A549 (cell line): ENCODE results near the gene ZNF583. TPM values are rescaled to one million over a fixed set of nuclear protein-coding genes. Genes with fewer than 3 reads are reported as not detected.
A peak's percentile ranks its signal among the peaks of the same experiment; 100 is the strongest.

Experiments used
- ATAC-seq, 2 experiments: fragments of 200-7000 bp in 1 of 2; fragments of >200 bp in 1 of 2; cut with Nextera tagmentation in 1 of 2; cut with Tn5 transposase in 1 of 2; 3 replicates each; pipeline versions ENCODE4 v1.8.0 to v1.9.1; 2018 to 2020; ENCODE audit warnings: mild to moderate bottlenecking in 1 of 2, moderate library complexity in 1 of 2
- CTCF ChIA-PET: fragments of 300-600 bp; sonication (Branson Sonifier 250); formaldehyde crosslinking; extraction: SDS; loops from one replicate; lab custom pipeline; 2021; ENCODE audit warnings: antibody characterized with exemption, inconsistent platforms; lab: Yijun Ruan, JAX
- POLR2A ChIA-PET: fragments of 350-600 bp; formaldehyde crosslinking; extraction: SDS; loops from one replicate; lab custom pipeline; 2021; ENCODE audit warnings: antibody characterized with exemption, inconsistent platforms; lab: Yijun Ruan, JAX
- DNase-seq, 2 experiments: peaks; one replicate each; pipeline versions ENCODE4 v3.0.0 to v3.0.0-alpha.2; 2011 to 2016; ENCODE audit warnings: low read depth in 1 of 2, low spot score in 1 of 2
- FAIRE-seq: peaks from 2 replicates; lab custom pipeline; 2011; peaks lifted over from hg19 to GRCh38; lab: Jason Lieb, UNC
- H3K27ac ChIP-seq, 2 experiments: fragments of >200 bp; sonication (Bioruptor Twin); formaldehyde crosslinking; 3 replicates each; pipeline ENCODE4 v1.5.1; 2016 to 2017
- H3K4me1 ChIP-seq: fragments of >200 bp; sonication (Bioruptor Twin); formaldehyde crosslinking; 3 replicates; pipeline ENCODE4 v1.6.1; 2016
- H3K4me2 ChIP-seq: fragments of >200 bp; sonication (Bioruptor Twin); formaldehyde crosslinking; 3 replicates; pipeline ENCODE4 v1.6.1; 2016
- H3K4me3 ChIP-seq: fragments of >200 bp; sonication (Bioruptor Twin); formaldehyde crosslinking; 3 replicates; pipeline ENCODE4 v1.5.1; 2016
- H3K9me3 ChIP-seq: fragments of >200 bp; sonication (Bioruptor Twin); formaldehyde crosslinking; 3 replicates; pipeline ENCODE4 v1.6.1; 2016
- BHLHE40 ChIP-seq: IDR thresholded peaks from 2 replicates; pipeline ENCODE4 v1.6.1; 2012; ENCODE audit warnings: low read depth, low read length, inconsistent platforms
- CBX2 ChIP-seq: fragments of 200-600 bp; sonication (generic); IDR thresholded peaks from 2 replicates; pipeline ENCODE4 v1.6.1; 2016; ENCODE audit warnings: low read depth, mild to moderate bottlenecking, borderline replicate concordance
- CEBPB ChIP-seq, 2 experiments: fragments of >200 bp in 1 of 2; sonication (Bioruptor Twin) in 1 of 2; formaldehyde crosslinking in 1 of 2; IDR thresholded peaks; 2 replicates each; pipeline ENCODE4 v1.6.1; 2012 to 2016
- CTCF ChIP-seq: fragments of >200 bp; sonication (Bioruptor Twin); formaldehyde crosslinking; IDR thresholded peaks from 3 replicates; pipeline ENCODE4 v1.5.1; 2016
- EHMT2 ChIP-seq: fragments of 200-600 bp; sonication (generic); IDR thresholded peaks from 2 replicates; pipeline ENCODE4 v1.6.1; 2016; ENCODE audit warnings: antibody characterized with exemption, low read depth, mild to moderate bottlenecking, moderate library complexity
- ESRRA ChIP-seq: fragments of 150-350 bp; IDR thresholded peaks from 2 replicates; pipeline ENCODE4 v1.6.1; 2014; ENCODE audit warnings: mild to moderate bottlenecking, low read length, borderline replicate concordance
- HES2 ChIP-seq: fragments of >200 bp; sonication (Bioruptor Twin); formaldehyde crosslinking; IDR thresholded peaks from 2 replicates; pipeline ENCODE4 v1.6.1; 2016
- HOXA7 ChIP-seq: fragments of 250-450 bp; sonication (Bioruptor Pico); IDR thresholded peaks from 2 replicates; pipeline ENCODE4 v1.5.0; 2020; ENCODE audit warnings: mild to moderate bottlenecking, moderate library complexity
- HOXB5 ChIP-seq: fragments of 250-450 bp; sonication (Bioruptor Pico); IDR thresholded peaks from 2 replicates; pipeline ENCODE4 v1.5.0; 2020; ENCODE audit warnings: mild to moderate bottlenecking, moderate library complexity
- MAX ChIP-seq: IDR thresholded peaks from 2 replicates; pipeline ENCODE4 v1.6.1; 2012
- MAZ ChIP-seq: fragments of 150-350 bp; IDR thresholded peaks from 2 replicates; pipeline ENCODE4 v1.6.1; 2014; ENCODE audit warnings: antibody characterized with exemption, low read depth, low read length, borderline replicate concordance
- NPAS2 ChIP-seq: fragments of 250-450 bp; sonication (Bioruptor Pico); IDR thresholded peaks from 2 replicates; pipeline ENCODE4 v1.8.0; 2022; ENCODE audit warnings: mild to moderate bottlenecking, moderate library complexity, borderline replicate concordance
- POLR2A ChIP-seq: IDR thresholded peaks from 2 replicates; pipeline ENCODE4 v1.6.1; 2012; ENCODE audit warnings: mild to moderate bottlenecking, low read length
- RAD21 ChIP-seq, 2 experiments: fragments of >200 bp in 1 of 2; sonication (Bioruptor Twin) in 1 of 2; formaldehyde crosslinking in 1 of 2; IDR thresholded peaks in 1 of 2; conservative IDR thresholded peaks in 1 of 2; 2 replicates in 1 of 2; 3 replicates in 1 of 2; pipeline ENCODE4 v1.6.1; 2012 to 2018; ENCODE audit warnings: inconsistent platforms in 1 of 2
- REST ChIP-seq: fragments of 200-600 bp; sonication (generic); IDR thresholded peaks from 2 replicates; pipeline ENCODE4 v1.6.1; 2016; ENCODE audit warnings: antibody characterized with exemption, mild to moderate bottlenecking, moderate library complexity
- RFX5 ChIP-seq: fragments of 450-650 bp; IDR thresholded peaks from 2 replicates; pipeline ENCODE4 v1.7.1; 2014; ENCODE audit warnings: antibody characterized with exemption, mild to moderate bottlenecking, moderate library complexity
- SMC3 ChIP-seq: fragments of >200 bp; sonication (Bioruptor Twin); formaldehyde crosslinking; IDR thresholded peaks from 3 replicates; pipeline ENCODE4 v1.6.1; 2018; ENCODE audit warnings: inconsistent platforms
- USF2 ChIP-seq: fragments of 450-650 bp; IDR thresholded peaks from 2 replicates; pipeline ENCODE4 v1.6.1; 2014; ENCODE audit warnings: antibody characterized with exemption
- ZFP36 ChIP-seq: fragments of 450-650 bp; IDR thresholded peaks from 2 replicates; pipeline ENCODE4 v1.6.1; 2014; ENCODE audit warnings: borderline replicate concordance; ENCODE audit not compliant: partially characterized antibody
- WGBS: methylation state at CpG from one replicate; pipeline ENCODE4 v1.1.6; 2017; ENCODE audit errors: missing lambda C conversion rate; 5-methylcytosine and 5-hydroxymethylcytosine counted together
- polyA plus RNA-seq, 4 experiments: library from polyadenylated mRNA; depleted of rRNA in 3 of 4; stranded (reverse); fragments of >200 nt; fragmentation: RNase III in 1 of 4; extraction: RNeasy Plus Mini Kit Qiagen cat#74134 plus additional on column Dnase treatment in 1 of 4; gene quantifications; 2 replicates in 3 of 4; 3 replicates in 1 of 4; pipeline ENCODE4 v1.2.3, GENCODE V29; 2011 to 2017

The ZNF583 gene
- polyA plus RNA-seq, 2 of the 4 experiments (the other 2 are of a cell fraction) = 2.9 to 4.8 TPM

- Histone ChIP-seq H3K4me1 (no peaks in the 10 kb centered on the region), H3K4me2 (peak overlapping the region; percentile 70; the same call in 2 of the 3 replicates), H3K9me3 (peaks cover 89% of the 10 kb centered on the region), H3K4me3 (peak overlapping the region; percentile 65; the same call in 2 of the 3 replicates)
- no peak for ATAC-seq
- no peak for DNase-seq
- POLR2A ChIA-PET = no interaction called here
- no peak for FAIRE-seq
- 64% methylated on average over 4 of the region's 4 CpGs for WGBS
- CTCF ChIA-PET = interaction anchor here (0.6 to 1.5 kb wide), 2 partner anchors 11 to 12 kb away, joined by 3 to 6 read pairs; partner anchors contain the start of gene ZNF582
- TF ChIP-seq POLR2A = no peak
- no peak for TF ChIP-seq ESRRA
- no peak for TF ChIP-seq MAZ
- no peak for TF ChIP-seq RAD21 (conservative IDR thresholded peaks at IDR 0.05 in 1 of 2, IDR thresholded peaks at IDR 0.05 in 1 of 2)
- TF ChIP-seq CEBPB (IDR thresholded peaks at IDR 0.05) = no peak
- TF ChIP-seq NPAS2 (CRISPR knock-in tag) = no peak
- no peak for TF ChIP-seq CBX2
- TF ChIP-seq RFX5 = no peak
- TF ChIP-seq CTCF = no peak
- no peak for TF ChIP-seq HOXA7 (CRISPR knock-in tag)
- TF ChIP-seq USF2 = no peak
- TF ChIP-seq REST = no peak
- TF ChIP-seq BHLHE40 = no peak
- TF ChIP-seq, all 56 proteins: peak for 0
- no peak overlapping the region for H3K27ac ChIP-seq
Measured at GRCh38 chr19:56405062-56405461, 930 bp downstream of the ZNF583 start.

GRCh38 chr19:56423276-56423984, 19.3 kb downstream of the ZNF583 start:
- H3K27ac ChIP-seq = no peak overlapping the region
- DNase-seq (peak in 1 of 2 experiments; percentile 18), ATAC-seq (no peak)
- no peak overlapping the region for H3K4me3 ChIP-seq
- H3K9me3 ChIP-seq = peaks cover 99% of the 10 kb centered on the region
- 48% methylated on average over 5 of the region's 5 CpGs for WGBS
- H3K4me2 ChIP-seq = no peak overlapping the region
- CTCF ChIA-PET = interaction anchor here (0.6 to 1.8 kb wide), 2 partner anchors 9 to 463 kb away, joined by 3 read pairs; no protein-coding TSS in a partner anchor
- H3K4me1 ChIP-seq = no peaks in the 10 kb centered on the region
- TF ChIP-seq HOXB5 (CRISPR knock-in tag) = no peak
- no peak for TF ChIP-seq HOXA7 (CRISPR knock-in tag)
- TF ChIP-seq EHMT2 = no peak
- no peak for TF ChIP-seq REST
- 0 out of 2 replicates have a peak, but pooled peaks have one; percentile 5 for TF ChIP-seq HES2
- no peak for TF ChIP-seq SMC3
- TF ChIP-seq MAX = no peak
- no peak for TF ChIP-seq ZFP36
- TF ChIP-seq, all 56 proteins: peak for 1
- POLR2A ChIA-PET = no interaction called here
- peak; percentile 73 for FAIRE-seq
